Measurements from ENCODE around the gene BTF3.
"Not testable (repeated sequence)": the region's sequence is repeated elsewhere in the genome, so short reads cannot be mapped to it uniquely, and the experiment has no call there.

BTF3 gene

GRCh38 chr5:73464016-73464745 lies 34.1 kb upstream of the BTF3 start:
- Histone ChIP-seq H3K4me3 (ENCODE audit: low read length) (no peak overlapping the region), H3K27ac (ENCODE audit: low read length) (no peak overlapping the region), H3K9me3 (ENCODE audit: insufficient read depth, low read depth, low read length) (no peaks in the 10 kb centered on the region), H3K4me1 (ENCODE audit: insufficient read depth, low read length) (peaks cover 8% of the 10 kb centered on the region), H3K27me3 (ENCODE audit: insufficient read depth, low read length) (no peaks in the 10 kb centered on the region), H3K36me3 (ENCODE audit: insufficient read depth, low read depth, low read length) (no peaks in the 10 kb centered on the region), H3K9ac (ENCODE audit: low read depth, low read length) (no peak overlapping the region)

DNA sequence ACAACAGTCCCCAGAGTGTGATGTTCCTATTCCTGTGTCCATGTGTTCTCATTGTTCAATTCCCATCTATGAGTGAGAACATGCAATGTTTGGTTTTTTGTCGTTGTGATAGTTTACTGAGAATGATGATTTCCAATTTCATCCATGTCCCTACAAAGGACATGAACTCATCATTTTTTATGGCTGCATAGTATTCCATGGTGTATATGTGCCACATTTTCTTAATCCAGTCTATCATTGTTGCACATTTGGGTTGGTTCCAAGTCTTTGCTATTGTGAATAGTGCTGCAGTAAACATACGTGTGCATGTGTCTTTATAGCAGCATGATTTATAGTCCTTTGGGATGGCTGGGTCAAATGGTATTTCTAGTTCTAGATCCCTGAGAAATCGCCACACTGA lies 29.6 kb upstream of the BTF3 start:
- not testable (repeated sequence) for H3K27ac ChIP-seq (ENCODE audit: low read length); H3K4me1 ChIP-seq (ENCODE audit: insufficient read depth, low read length); H3K9ac ChIP-seq (ENCODE audit: low read depth, low read length); H3K9me3 ChIP-seq (ENCODE audit: insufficient read depth, low read depth, low read length); H3K27me3 ChIP-seq (ENCODE audit: insufficient read depth, low read length); H3K36me3 ChIP-seq (ENCODE audit: insufficient read depth, low read depth, low read length); H3K4me3 ChIP-seq (ENCODE audit: low read length)

GRCh38 chr5:73469878-73470277 lies 28.4 kb upstream of the BTF3 start:
- Histone ChIP-seq H3K27ac (ENCODE audit: low read length) (no peak overlapping the region), H3K36me3 (ENCODE audit: insufficient read depth, low read depth, low read length) (no peaks in the 10 kb centered on the region), H3K9ac (ENCODE audit: low read depth, low read length) (no peak overlapping the region), H3K4me3 (ENCODE audit: low read length) (no peak overlapping the region), H3K4me1 (ENCODE audit: insufficient read depth, low read length) (no peaks in the 10 kb centered on the region), H3K9me3 (ENCODE audit: insufficient read depth, low read depth, low read length) (no peaks in the 10 kb centered on the region), H3K27me3 (ENCODE audit: insufficient read depth, low read length) (no peaks in the 10 kb centered on the region)

- Histone ChIP-seq H3K4me3 (ENCODE audit: low read length) (no peak overlapping the region), H3K27ac (ENCODE audit: low read length) (no peak overlapping the region), H3K27me3 (ENCODE audit: insufficient read depth, low read length) (no peaks in the 10 kb centered on the region), H3K9me3 (ENCODE audit: insufficient read depth, low read depth, low read length) (no peaks in the 10 kb centered on the region), H3K9ac (ENCODE audit: low read depth, low read length) (no peak overlapping the region), H3K4me1 (ENCODE audit: insufficient read depth, low read length) (no peaks in the 10 kb centered on the region), H3K36me3 (ENCODE audit: insufficient read depth, low read depth, low read length) (no peaks in the 10 kb centered on the region)
These were observed 26.6 kb upstream of the BTF3 start for GRCh38 chr5:73471654-73472053.

DNA sequence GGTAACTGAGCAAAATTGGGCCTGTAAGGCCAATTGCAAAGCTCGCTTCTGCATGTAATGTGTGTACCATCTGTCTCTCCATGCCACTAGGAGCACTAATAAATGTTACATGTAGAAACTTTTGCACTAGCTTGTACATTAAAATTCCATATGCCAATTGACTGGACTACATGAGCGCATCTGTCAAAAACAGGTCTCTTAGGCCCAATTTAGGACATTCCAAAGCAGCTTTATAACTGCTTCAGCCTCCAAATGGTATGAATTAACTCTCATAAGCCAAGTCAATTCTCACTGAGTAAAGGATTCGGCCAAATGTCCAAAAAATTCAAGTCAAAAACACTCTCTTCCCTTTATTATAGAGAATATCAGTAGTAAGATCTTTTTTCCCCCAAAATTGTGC lies 26.1 kb upstream of the BTF3 start:
- Histone ChIP-seq H3K36me3 (ENCODE audit: insufficient read depth, low read depth, low read length) (no peaks in the 10 kb centered on the region), H3K27me3 (ENCODE audit: insufficient read depth, low read length) (no peaks in the 10 kb centered on the region), H3K9ac (ENCODE audit: low read depth, low read length) (no peak overlapping the region), H3K4me1 (ENCODE audit: insufficient read depth, low read length) (no peaks in the 10 kb centered on the region), H3K27ac (ENCODE audit: low read length) (no peak overlapping the region), H3K4me3 (ENCODE audit: low read length) (no peak overlapping the region), H3K9me3 (ENCODE audit: insufficient read depth, low read depth, low read length) (no peaks in the 10 kb centered on the region)

DNA sequence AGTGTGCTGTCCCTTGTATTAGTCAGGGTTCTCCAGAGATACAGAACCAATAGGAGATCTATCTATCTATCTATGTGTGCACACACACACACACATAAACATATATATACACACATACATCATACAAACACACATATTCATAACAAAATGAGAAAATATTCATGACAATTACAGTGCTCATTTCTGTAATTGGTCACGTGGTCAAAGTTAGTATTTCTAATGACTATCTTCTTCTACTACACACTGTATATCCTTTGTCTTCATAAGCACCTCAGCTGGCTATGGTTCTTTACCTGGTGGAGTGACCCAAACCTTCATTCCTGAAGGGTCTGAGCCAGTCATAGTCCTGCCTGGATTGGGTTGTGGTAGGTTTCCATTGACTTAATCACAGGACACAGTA lies 17.7 kb upstream of the BTF3 start:
- H3K9me3 ChIP-seq (ENCODE audit: insufficient read depth, low read depth, low read length), result no peaks in the 10 kb centered on the region
- peaks cover 8% of the 10 kb centered on the region for H3K4me1 ChIP-seq (ENCODE audit: insufficient read depth, low read length)
- H3K9ac ChIP-seq (ENCODE audit: low read depth, low read length), result no peak overlapping the region
- H3K4me3 ChIP-seq (ENCODE audit: low read length), result no peak overlapping the region
- no peaks in the 10 kb centered on the region for H3K36me3 ChIP-seq (ENCODE audit: insufficient read depth, low read depth, low read length)
- H3K27me3 ChIP-seq (ENCODE audit: insufficient read depth, low read length), result no peaks in the 10 kb centered on the region
- H3K27ac ChIP-seq (ENCODE audit: low read length), result no peak overlapping the region

GRCh38 chr5:73482383-73483136 lies 15.7 kb upstream of the BTF3 start:
- H3K27ac ChIP-seq (ENCODE audit: low read length), result no peak overlapping the region
- no peaks in the 10 kb centered on the region for H3K27me3 ChIP-seq (ENCODE audit: insufficient read depth, low read length)
- H3K36me3 ChIP-seq (ENCODE audit: insufficient read depth, low read depth, low read length), result no peaks in the 10 kb centered on the region
- no peaks in the 10 kb centered on the region for H3K9me3 ChIP-seq (ENCODE audit: insufficient read depth, low read depth, low read length)
- no peak overlapping the region for H3K4me3 ChIP-seq (ENCODE audit: low read length)
- H3K4me1 ChIP-seq (ENCODE audit: insufficient read depth, low read length), result peaks cover 23% of the 10 kb centered on the region
- H3K9ac ChIP-seq (ENCODE audit: low read depth, low read length), result no peak overlapping the region

DNA sequence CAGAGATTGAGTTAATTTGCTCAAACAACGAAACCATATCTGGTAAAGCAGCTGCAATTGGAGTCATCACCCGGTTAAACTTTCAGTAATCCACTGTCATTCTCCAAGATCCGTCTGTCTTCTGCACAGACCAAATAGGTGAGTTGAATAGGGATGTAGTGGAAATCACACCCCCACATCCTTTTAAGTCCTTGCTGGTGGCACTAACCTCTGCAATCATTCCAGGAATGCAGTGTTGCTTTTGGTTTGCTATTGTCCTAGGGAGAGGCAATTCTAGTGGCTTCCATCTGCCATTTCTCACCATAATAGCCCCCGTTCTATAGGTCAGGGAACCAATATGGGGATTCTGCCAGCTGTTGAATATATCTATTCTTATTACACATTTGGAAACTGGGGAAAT lies 14.6 kb upstream of the BTF3 start:
- Histone ChIP-seq H3K27ac (ENCODE audit: low read length) (no peak overlapping the region), H3K27me3 (ENCODE audit: insufficient read depth, low read length) (no peaks in the 10 kb centered on the region), H3K4me1 (ENCODE audit: insufficient read depth, low read length) (peaks cover 32% of the 10 kb centered on the region)

GRCh38 chr5:73484511-73484910 lies 13.7 kb upstream of the BTF3 start:
- Histone ChIP-seq H3K4me3 (ENCODE audit: low read length) (no peak overlapping the region), H3K36me3 (ENCODE audit: insufficient read depth, low read depth, low read length) (no peaks in the 10 kb centered on the region), H3K9ac (ENCODE audit: low read depth, low read length) (no peak overlapping the region), H3K4me1 (ENCODE audit: insufficient read depth, low read length) (peaks cover 39% of the 10 kb centered on the region), H3K27me3 (ENCODE audit: insufficient read depth, low read length) (no peaks in the 10 kb centered on the region), H3K9me3 (ENCODE audit: insufficient read depth, low read depth, low read length) (no peaks in the 10 kb centered on the region), H3K27ac (ENCODE audit: low read length) (no peak overlapping the region)

More for the DNA sequence above, 14.6 kb upstream of the BTF3 start:
- Histone ChIP-seq H3K36me3 (ENCODE audit: insufficient read depth, low read depth, low read length) (no peaks in the 10 kb centered on the region), H3K9ac (ENCODE audit: low read depth, low read length) (no peak overlapping the region), H3K4me3 (ENCODE audit: low read length) (no peak overlapping the region), H3K9me3 (ENCODE audit: insufficient read depth, low read depth, low read length) (no peaks in the 10 kb centered on the region)

GRCh38 chr5:73485715-73486114 lies 12.5 kb upstream of the BTF3 start:
- Histone ChIP-seq H3K4me3 (ENCODE audit: low read length) (no peak overlapping the region), H3K4me1 (ENCODE audit: insufficient read depth, low read length) (peaks cover 39% of the 10 kb centered on the region), H3K27ac (ENCODE audit: low read length) (peak overlapping the region; percentile 91), H3K9ac (ENCODE audit: low read depth, low read length) (peak overlapping the region; percentile 74), H3K9me3 (ENCODE audit: insufficient read depth, low read depth, low read length) (no peaks in the 10 kb centered on the region), H3K36me3 (ENCODE audit: insufficient read depth, low read depth, low read length) (no peaks in the 10 kb centered on the region), H3K27me3 (ENCODE audit: insufficient read depth, low read length) (no peaks in the 10 kb centered on the region)

GRCh38 chr5:73486119-73486899 lies 11.9 kb upstream of the BTF3 start:
- Histone ChIP-seq H3K27me3 (ENCODE audit: insufficient read depth, low read length) (no peaks in the 10 kb centered on the region), H3K9me3 (ENCODE audit: insufficient read depth, low read depth, low read length) (no peaks in the 10 kb centered on the region), H3K4me1 (ENCODE audit: insufficient read depth, low read length) (peaks cover 39% of the 10 kb centered on the region), H3K9ac (ENCODE audit: low read depth, low read length) (peak overlapping the region; percentile 74), H3K27ac (ENCODE audit: low read length) (peak overlapping the region; percentile 91), H3K36me3 (ENCODE audit: insufficient read depth, low read depth, low read length) (no peaks in the 10 kb centered on the region), H3K4me3 (ENCODE audit: low read length) (peak overlapping the region; percentile 44)

All from iPS-20b (cell line).